ENCODE data around the gene PHLPP2. TPM values are rescaled to one million over a fixed set of nuclear protein-coding genes. Genes with fewer than 3 reads are reported as not detected.

Gene PHLPP2
- polyA plus RNA-seq, 1 experiment, result 10.3 TPM

- Histone ChIP-seq H3K9me3 (ENCODE audit: control insufficient read depth, insufficient read depth, low read length) (no peaks in the 10 kb centered on the region), H3K27ac (ENCODE audit: low read depth, low read length) (no peak overlapping the region), H3K27me3 (ENCODE audit: control insufficient read depth, insufficient read depth, low read length) (no peaks in the 10 kb centered on the region), H3K4me3 (ENCODE audit: low read depth, low read length) (no peak overlapping the region)
- no peak for TF ChIP-seq CTCF (IDR thresholded peaks at IDR 0.05; ENCODE audit: low read depth, low read length)
- POLR2A ChIA-PET, result no interaction called here
- no peak for DNase-seq (ENCODE audit: low read depth, low spot score)
- CTCF ChIA-PET, result interaction anchor here (0.5 kb wide), 1 partner anchor 260 kb away, joined by 3 read pairs; no protein-coding TSS in a partner anchor
Observed at GRCh38 chr16:71672803-71673581, 51.5 kb downstream of the PHLPP2 start.

GRCh38 chr16:71672125-71672524, 52.4 kb downstream of the PHLPP2 start:
- TF ChIP-seq CTCF (IDR thresholded peaks at IDR 0.05; ENCODE audit: low read depth, low read length), result no peak
- POLR2A ChIA-PET, result no interaction called here
- DNase-seq (ENCODE audit: low read depth, low spot score), result no peak
- CTCF ChIA-PET, result no interaction called here
- no peaks in the 10 kb centered on the region for H3K9me3 ChIP-seq (ENCODE audit: control insufficient read depth, insufficient read depth, low read length)
- no peak overlapping the region for H3K4me3 ChIP-seq (ENCODE audit: low read depth, low read length)
- H3K27ac ChIP-seq (ENCODE audit: low read depth, low read length), result no peak overlapping the region
- H3K27me3 ChIP-seq (ENCODE audit: control insufficient read depth, insufficient read depth, low read length), result no peaks in the 10 kb centered on the region

GRCh38 chr16:71671165-71671564, 53.3 kb downstream of the PHLPP2 start:
- no peaks in the 10 kb centered on the region for H3K9me3 ChIP-seq (ENCODE audit: control insufficient read depth, insufficient read depth, low read length)
- no peak for DNase-seq (ENCODE audit: low read depth, low spot score)
- ChIA-PET POLR2A (no interaction called here), CTCF (interaction anchor here (1.1 kb wide), 1 partner anchor 290 kb away, joined by 6 read pairs; no protein-coding TSS in a partner anchor)
- TF ChIP-seq CTCF (IDR thresholded peaks at IDR 0.05; ENCODE audit: low read depth, low read length), result no peak
- no peak overlapping the region for H3K27ac ChIP-seq (ENCODE audit: low read depth, low read length)
- no peak overlapping the region for H3K4me3 ChIP-seq (ENCODE audit: low read depth, low read length)
- H3K27me3 ChIP-seq (ENCODE audit: control insufficient read depth, insufficient read depth, low read length), result no peaks in the 10 kb centered on the region

GRCh38 chr16:71670537-71670936, 54.0 kb downstream of the PHLPP2 start:
- ChIA-PET CTCF (interaction anchor here (1.0 to 1.1 kb wide), 2 partner anchors 291 kb away, joined by 3 to 6 read pairs; no protein-coding TSS in a partner anchor), POLR2A (no interaction called here)
- no peak for DNase-seq (ENCODE audit: low read depth, low spot score)
- TF ChIP-seq CTCF (IDR thresholded peaks at IDR 0.05; ENCODE audit: low read depth, low read length), result no peak
- H3K9me3 ChIP-seq (ENCODE audit: control insufficient read depth, insufficient read depth, low read length), result no peaks in the 10 kb centered on the region
- H3K4me3 ChIP-seq (ENCODE audit: low read depth, low read length), result no peak overlapping the region
- H3K27me3 ChIP-seq (ENCODE audit: control insufficient read depth, insufficient read depth, low read length), result no peaks in the 10 kb centered on the region
- no peak overlapping the region for H3K27ac ChIP-seq (ENCODE audit: low read depth, low read length)

GRCh38 chr16:71669926-71670536, 54.5 kb downstream of the PHLPP2 start:
- 0 out of 2 replicates have a peak, but pooled peaks have one; percentile 14 for TF ChIP-seq CTCF (IDR thresholded peaks at IDR 0.05; ENCODE audit: low read depth, low read length)
- no peak for DNase-seq (ENCODE audit: low read depth, low spot score)
- no peak overlapping the region for H3K4me3 ChIP-seq (ENCODE audit: low read depth, low read length)
- ChIA-PET CTCF (interaction anchor here (1.0 kb wide), 1 partner anchor 292 kb away, joined by 3 read pairs; no protein-coding TSS in a partner anchor), POLR2A (no interaction called here)
- no peaks in the 10 kb centered on the region for H3K9me3 ChIP-seq (ENCODE audit: control insufficient read depth, insufficient read depth, low read length)
- H3K27ac ChIP-seq (ENCODE audit: low read depth, low read length), result no peak overlapping the region
- H3K27me3 ChIP-seq (ENCODE audit: control insufficient read depth, insufficient read depth, low read length), result no peaks in the 10 kb centered on the region

Measured in AG04450 (cell line).